Omental fat pad (tissue), 4 donors: ENCODE measurements around the gene TSC22D2. TPM values are rescaled to one million over a fixed set of nuclear protein-coding genes. Genes with fewer than 3 reads are reported as not detected.

Experiments used
- ATAC-seq: fragments of 150-250 bp; one replicate; pipeline ENCODE4 v1.9.1; 2016; ENCODE audit warnings: mild to moderate bottlenecking, moderate library complexity; ENCODE audit not compliant: low FRiP score
- DNase-seq: peaks from one replicate; pipeline ENCODE4 v3.0.0-alpha.2; 2019; ENCODE audit warnings: low spot score
- CTCF ChIP-seq, 3 donors: fragments of 450-650 bp; IDR thresholded peaks; one replicate each; pipeline ENCODE4 v1.5.1; 2016 to 2017; ENCODE audit warnings: antibody characterized with exemption in 3 of 3, mild to moderate bottlenecking in 3 of 3, moderate library complexity in 2 of 3
- total RNA-seq, 4 donors: library from RNA; depleted of rRNA; stranded (reverse); fragments of >200 nt; gene quantifications; one replicate each; pipeline ENCODE4 v1.1.0, GENCODE V29; 2016

The TSC22D2 gene
- total RNA-seq, 4 donors from 2014 or later, result 15.8 to 66.2 (median 22.9) TPM

DNA sequence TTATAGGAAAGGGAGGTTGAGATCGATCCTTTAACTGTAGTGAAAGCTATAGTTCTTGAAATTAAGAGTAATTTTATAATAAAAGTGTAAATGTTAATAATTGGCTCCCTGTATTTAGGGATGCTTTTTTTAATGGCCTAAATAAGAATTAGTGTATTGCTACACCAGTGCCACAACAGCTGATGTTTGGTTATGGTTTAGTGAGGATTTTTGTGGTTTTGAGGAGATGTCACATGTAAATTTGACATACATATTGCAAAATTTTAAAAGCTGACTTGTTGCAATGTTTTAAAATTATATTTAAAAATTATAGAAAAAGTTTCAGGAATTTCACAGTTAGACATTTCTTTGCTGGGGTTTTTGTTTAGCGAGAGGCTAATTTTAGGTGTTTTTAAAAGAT, 3.9 kb downstream of the TSC22D2 start:
- no peak for ATAC-seq
- no peak for TF ChIP-seq CTCF (IDR thresholded peaks at IDR 0.05)
- no peak for DNase-seq

GRCh38 chr3:150412561-150413231, 4.6 kb downstream of the TSC22D2 start:
- ATAC-seq (no peak), DNase-seq (no peak)

DNA sequence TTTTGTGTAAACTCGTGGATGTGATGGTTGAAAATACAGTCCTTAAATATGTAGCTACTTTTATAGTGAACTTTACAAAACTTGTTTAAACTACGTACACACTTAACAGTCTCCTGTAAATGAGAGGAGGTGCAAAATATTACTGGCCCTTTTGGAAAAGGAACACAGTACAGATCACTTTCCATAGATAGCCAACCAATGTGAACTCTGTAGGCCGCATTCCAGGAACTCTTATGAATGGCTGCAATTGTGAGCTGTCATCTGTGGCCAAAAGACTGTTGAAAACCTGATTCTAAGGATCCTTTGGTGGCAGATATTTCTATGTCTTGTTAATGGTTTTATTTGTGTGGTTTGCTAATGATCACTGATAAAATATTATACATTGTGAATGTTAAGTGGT, 6.2 kb downstream of the TSC22D2 start:
- DNase-seq, result no peak

More at GRCh38 chr3:150412561-150413231, 4.6 kb downstream of the TSC22D2 start:
- no peak for TF ChIP-seq CTCF (IDR thresholded peaks at IDR 0.05)

DNA sequence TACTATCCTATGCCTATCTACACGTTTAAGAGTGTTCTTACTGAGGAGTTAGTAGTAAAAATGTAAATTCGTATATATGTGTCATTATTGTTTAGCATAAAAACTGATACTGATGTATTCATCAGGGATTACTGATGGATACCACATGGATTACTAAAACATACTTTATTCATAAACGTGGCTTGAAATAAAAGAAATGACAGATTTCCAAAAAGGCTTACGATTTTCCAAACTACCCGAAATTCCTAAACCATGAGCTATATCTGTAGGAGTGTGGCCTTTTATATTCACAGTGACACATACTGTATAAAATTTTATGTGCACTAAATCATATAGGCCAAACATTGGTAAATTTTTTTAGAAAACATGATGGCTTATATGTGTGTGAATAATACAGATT, 6.9 kb downstream of the TSC22D2 start:
- DNase-seq (no peak), ATAC-seq (no peak)
- TF ChIP-seq CTCF (IDR thresholded peaks at IDR 0.05), result no peak

More for the DNA sequence above, 6.2 kb downstream of the TSC22D2 start:
- TF ChIP-seq CTCF (IDR thresholded peaks at IDR 0.05), result no peak
- no peak for ATAC-seq

- TF ChIP-seq CTCF (IDR thresholded peaks at IDR 0.05), result no peak
- ATAC-seq (no peak), DNase-seq (no peak)
Measured at GRCh38 chr3:150419076-150419868, 11.2 kb downstream of the TSC22D2 start.

GRCh38 chr3:150419959-150420358, 11.9 kb downstream of the TSC22D2 start:
- no peak for TF ChIP-seq CTCF (IDR thresholded peaks at IDR 0.05)
- DNase-seq, result no peak
- ATAC-seq, result no peak
